Heart right ventricle (tissue), 16 donors: ENCODE results near the gene PLIN3. TPM values are rescaled to one million over a fixed set of nuclear protein-coding genes. Genes with fewer than 3 reads are reported as not detected.
"Not testable (repeated sequence)": the region's sequence is repeated elsewhere in the genome, so short reads cannot be mapped to it uniquely, and the experiment has no call there.

ENCODE experiments used
- ATAC-seq, 8 donors: fragments of 200-7000 bp; cut with Tn5 transposase; one replicate each; pipeline ENCODE4 v1.9.1; 2020; ENCODE audit warnings: mild to moderate bottlenecking in 8 of 8, moderate library complexity in 8 of 8, moderate number of reproducible peaks in 1 of 8
- DNase-seq, 2 donors: peaks; one replicate each; pipeline ENCODE4 v3.0.0-alpha.2; 2020
- H3K27ac ChIP-seq, 10 donors: fragments of 200-600 bp; sonication (generic) in 2 of 10; one replicate each; pipeline versions ENCODE4 v1.5.0 to v1.8.0; 2020 to 2022; ENCODE audit warnings: mild to moderate bottlenecking in 3 of 10
- H3K27me3 ChIP-seq, 7 donors: fragments of 200-600 bp; one replicate each; pipeline ENCODE4 v1.8.0; 2021 to 2022; ENCODE audit warnings: mild to moderate bottlenecking in 2 of 7
- H3K36me3 ChIP-seq, 9 donors: fragments of 200-600 bp; sonication (generic) in 1 of 9; one replicate each; pipeline versions ENCODE4 v1.5.0 to v1.8.0; 2020 to 2022; ENCODE audit warnings: mild to moderate bottlenecking in 2 of 9
- H3K4me1 ChIP-seq, 9 donors: fragments of 200-600 bp; sonication (generic) in 1 of 9; one replicate each; pipeline versions ENCODE4 v1.5.0 to v1.8.0; 2020 to 2022; ENCODE audit warnings: mild to moderate bottlenecking in 4 of 9
- H3K4me3 ChIP-seq, 10 donors: fragments of 200-600 bp; sonication (generic) in 2 of 10; one replicate each; pipeline versions ENCODE4 v1.5.0 to v1.8.0; 2020 to 2022; ENCODE audit warnings: mild to moderate bottlenecking in 7 of 10, moderate library complexity in 2 of 10
- H3K9me3 ChIP-seq, 11 donors: fragments of 200-600 bp in 10 of 11; sonication (generic) in 2 of 11; one replicate each; pipeline versions ENCODE4 v1.5.0 to v1.8.0; 2013 to 2022; ENCODE audit warnings: mild to moderate bottlenecking in 2 of 11, control low read depth in 1 of 11, moderate library complexity in 1 of 11
- WGBS, 2 donors: extraction: QIAGEN DNeasy Blood & Tissue Kit; methylation state at CpG; one replicate each; pipeline ENCODE4 v1.1.7; 2013; ENCODE audit warnings: inconsistent platforms in 1 of 2; 5-methylcytosine and 5-hydroxymethylcytosine counted together
- intact Hi-C, 10 donors: fragments of 100-400 bp; cut with DNase I; formaldehyde crosslinking; loops; one replicate each; pipeline versions ENCODE4 v1.11.1 to v1.14.2; 2022
- polyA plus RNA-seq, 2 donors: library from polyadenylated mRNA; stranded (reverse); fragments of 200-250 nt; gene quantifications; one replicate each; pipeline ENCODE4 v1.2.3, GENCODE V29; 2013
- total RNA-seq, 10 donors: library from RNA; stranded (reverse); fragmentation: NEBNext Ultra II Directional in 3 of 10; extraction: Animal tissue kit (Norgen Biotek cat#: 25700) in 3 of 10; gene quantifications; one replicate each; pipeline versions ENCODE4 v1.2.1 to v1.2.4, GENCODE V29; 2021 to 2023
- TF ChIP-seq, protein P1 (sequence below), 9 donors: fragments of 200-600 bp; sonication (generic) in 2 of 9; IDR thresholded peaks; one replicate each; pipeline versions ENCODE4 v1.5.0 to v1.8.0; 2021 to 2022; ENCODE audit warnings: antibody characterized with exemption in 9 of 9, mild to moderate bottlenecking in 5 of 9, moderate library complexity in 1 of 9
- donor health status: Arrhythmogenic right ventricular cardiomyopathy.
- donor health status: ischemic (EF 13 %, LVEDD 7.1; RV severe dilation, severe dysfunction).
- donor health status: healthy with polysubstance abuse.
- donor health status: DM: no; HTN: yes; CAD: no.
- donor health status: DM: no; HTN: no; CAD: no.
- donor health status: ischemic (EF 25% LVEDD 6.9; RV normal size, moderate dysfunction).
- donor health status: ischemic (EF 25% LVEDD 5.7; RV mildly dilated, moderate dysfunction).
- donor health status: healthy.
- donor health status: DM: yes; HTN: yes; CAD: no.
- donor health status: Ischemic cardiomyopathy.
- donor health status: ischemic (EF 35%, LVEDD 5.7; RV mildly dilated, moderate dysfunction).
- donor health status: nonischemic (EF 11% LVEDD 7.7; RV severe dilation, severe dysfunction).
- donor health status: DM: yes; HTN: yes; CAD: no.
- donor health status: PGD.
- donor health status: ischemic (EF 29% LVEDD 5.4; RV normal size, mild dysfunction).
- donor health status: nonischemic (EF 23%, LVEDD 6.1; RV moderate dilation, normal function).

Gene PLIN3
- total and polyA plus RNA-seq, 12 donors: 7.2 to 52.9 (median 26.0) TPM

DNA sequence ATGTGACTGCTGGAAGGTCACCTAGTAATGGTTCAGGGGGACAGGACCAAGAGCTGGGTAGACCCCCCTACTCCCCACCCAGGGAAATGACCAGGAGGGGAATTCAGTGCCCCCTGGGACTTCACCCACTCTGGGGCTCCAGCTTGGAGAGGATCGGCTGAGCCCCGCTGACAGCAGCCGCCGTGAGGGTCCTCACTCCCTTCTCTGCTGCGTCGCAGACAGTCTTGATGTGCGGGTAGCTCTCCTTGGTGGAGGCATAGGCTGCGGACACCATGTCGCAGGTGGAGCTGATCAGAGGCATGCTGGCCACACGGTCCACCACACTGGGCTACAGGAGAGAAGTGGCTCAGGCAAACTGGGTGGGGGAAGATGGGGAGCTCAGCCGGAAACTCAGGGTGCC lies 7.8 kb downstream of the PLIN3 start:
- WGBS, 2 donors: 92 to 95% methylated on average over 11 of the region's 11 CpGs

GRCh38 chr19:4856468-4856867 lies 11.0 kb downstream of the PLIN3 start:
- H3K9me3 ChIP-seq, intact Hi-C loops, H3K4me3 ChIP-seq, DNase-seq, H3K27ac ChIP-seq, ATAC-seq, H3K27me3 ChIP-seq, H3K4me1 ChIP-seq: not testable (repeated sequence)
- 88 to 89% methylated on average over 12 of the region's 12 CpGs for WGBS, 2 donors
- peaks cover 0 to 100% (median 20%) of the 10 kb centered on the region in 9 donors for H3K36me3 ChIP-seq

More for the DNA sequence above, 7.8 kb downstream of the PLIN3 start:
- intact Hi-C loops: loop anchor here in 1 of 10 donors (10.0 kb wide), 1 partner anchor 105 kb away; the partner anchor contains the start of gene KDM4B
- H3K27ac ChIP-seq: no peak overlapping the region
- H3K27me3 ChIP-seq: no peaks in the 10 kb centered on the region
- no peaks in the 10 kb centered on the region for H3K9me3 ChIP-seq
- no peak for ATAC-seq
- TF ChIP-seq, protein P1, sequence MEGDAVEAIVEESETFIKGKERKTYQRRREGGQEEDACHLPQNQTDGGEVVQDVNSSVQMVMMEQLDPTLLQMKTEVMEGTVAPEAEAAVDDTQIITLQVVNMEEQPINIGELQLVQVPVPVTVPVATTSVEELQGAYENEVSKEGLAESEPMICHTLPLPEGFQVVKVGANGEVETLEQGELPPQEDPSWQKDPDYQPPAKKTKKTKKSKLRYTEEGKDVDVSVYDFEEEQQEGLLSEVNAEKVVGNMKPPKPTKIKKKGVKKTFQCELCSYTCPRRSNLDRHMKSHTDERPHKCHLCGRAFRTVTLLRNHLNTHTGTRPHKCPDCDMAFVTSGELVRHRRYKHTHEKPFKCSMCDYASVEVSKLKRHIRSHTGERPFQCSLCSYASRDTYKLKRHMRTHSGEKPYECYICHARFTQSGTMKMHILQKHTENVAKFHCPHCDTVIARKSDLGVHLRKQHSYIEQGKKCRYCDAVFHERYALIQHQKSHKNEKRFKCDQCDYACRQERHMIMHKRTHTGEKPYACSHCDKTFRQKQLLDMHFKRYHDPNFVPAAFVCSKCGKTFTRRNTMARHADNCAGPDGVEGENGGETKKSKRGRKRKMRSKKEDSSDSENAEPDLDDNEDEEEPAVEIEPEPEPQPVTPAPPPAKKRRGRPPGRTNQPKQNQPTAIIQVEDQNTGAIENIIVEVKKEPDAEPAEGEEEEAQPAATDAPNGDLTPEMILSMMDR (IDR thresholded peaks at IDR 0.05): no peak
- H3K36me3 ChIP-seq: peaks cover 0 to 87% (median 16%) of the 10 kb centered on the region in 9 donors
- H3K4me3 ChIP-seq: no peak overlapping the region
- DNase-seq: no peak
- H3K4me1 ChIP-seq: peaks cover 0 to 3% (median 0%) of the 10 kb centered on the region in 9 donors

DNA sequence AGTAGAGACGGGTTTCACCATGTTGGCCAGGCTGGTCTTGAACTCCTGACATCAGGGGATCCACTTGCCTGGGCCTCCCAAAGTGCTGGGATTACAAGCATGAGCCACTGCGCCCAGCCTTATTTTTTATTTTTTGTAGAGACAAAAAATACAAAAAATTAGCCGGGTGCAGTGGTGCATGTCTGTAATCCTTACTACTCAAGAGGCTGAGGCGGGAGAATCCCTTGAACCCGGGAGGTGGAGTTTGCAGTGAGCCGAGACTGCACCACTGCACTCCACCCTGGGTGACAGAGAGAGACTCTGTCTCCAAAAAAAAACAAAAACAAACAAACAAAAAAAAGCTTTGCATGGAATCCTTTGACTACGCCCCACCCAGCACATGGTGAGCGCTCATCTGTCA lies 14.0 kb downstream of the PLIN3 start:
- intact Hi-C loops: loop anchor here in 2 of 10 donors (2.0 to 5.0 kb wide), 2 partner anchors 43 to 46 kb away; no protein-coding TSS in a partner anchor
- not testable (repeated sequence) for H3K9me3 ChIP-seq, H3K4me1 ChIP-seq, H3K4me3 ChIP-seq, H3K27ac ChIP-seq, ATAC-seq, H3K27me3 ChIP-seq, DNase-seq
- WGBS, 2 donors: 88 to 92% methylated on average over 8 of the region's 8 CpGs
- peaks cover 0 to 100% (median 8%) of the 10 kb centered on the region in 9 donors for H3K36me3 ChIP-seq

- no peaks in the 10 kb centered on the region for H3K27me3 ChIP-seq
- DNase-seq (no peak), ATAC-seq (peak in 2 of 8 donors; percentile 7 to 24)
- WGBS, 2 donors: 91 to 94% methylated on average over 6 of the region's 6 CpGs
- H3K4me1 ChIP-seq: peaks cover 0 to 3% (median 0%) of the 10 kb centered on the region in 9 donors
- intact Hi-C loops: loop anchor here in 2 of 10 donors (2.0 to 5.0 kb wide), 2 partner anchors 42 to 45 kb away; no protein-coding TSS in a partner anchor
- no peaks in the 10 kb centered on the region for H3K9me3 ChIP-seq
- no peak overlapping the region for H3K27ac ChIP-seq
- TF ChIP-seq, protein P1 (IDR thresholded peaks at IDR 0.05): no peak
- peaks cover 0 to 100% (median 8%) of the 10 kb centered on the region in 9 donors for H3K36me3 ChIP-seq
- H3K4me3 ChIP-seq: no peak overlapping the region
Measured at GRCh38 chr19:4852484-4852883, 15.0 kb downstream of the PLIN3 start.

DNA sequence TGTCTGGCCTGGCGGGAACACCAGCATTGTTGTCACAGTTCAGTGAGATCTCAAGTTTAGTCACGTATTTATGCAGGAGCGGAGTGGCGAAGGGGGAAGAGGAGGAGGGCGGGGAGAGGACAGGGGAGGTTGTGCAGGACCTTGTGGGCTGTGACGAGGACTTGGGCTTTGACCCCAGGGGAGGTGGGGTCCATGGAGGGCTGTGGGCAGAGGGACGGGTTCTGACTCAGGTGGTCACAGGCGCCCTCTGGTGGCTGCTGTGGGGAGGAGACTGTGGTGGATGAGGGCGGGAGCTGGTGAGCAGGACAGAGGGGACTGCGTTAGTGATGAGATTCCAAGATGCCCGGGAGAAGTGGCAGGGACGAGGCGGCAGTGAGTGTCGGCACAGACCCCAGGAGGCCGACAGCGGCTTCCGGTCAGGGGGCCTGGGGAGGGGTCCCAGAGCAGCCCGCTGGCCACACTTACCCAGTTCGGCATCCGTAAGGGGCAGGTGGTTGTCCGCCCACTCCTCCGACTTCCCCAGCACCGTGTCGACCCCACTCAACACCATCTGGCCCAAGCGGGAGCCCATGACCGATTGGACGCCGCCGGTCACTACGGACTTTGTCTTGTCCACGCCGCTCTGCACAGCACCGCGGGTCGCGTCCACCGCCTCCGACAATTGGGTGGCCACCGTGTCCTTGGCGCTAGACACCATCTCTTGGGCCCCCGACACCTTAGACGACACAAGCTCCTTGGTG lies 15.7 kb downstream of the PLIN3 start:
- peak; percentile 70 to 81 for DNase-seq
- H3K27me3 ChIP-seq: no peaks in the 10 kb centered on the region
- no peaks in the 10 kb centered on the region for H3K9me3 ChIP-seq
- H3K36me3 ChIP-seq: peaks cover 0 to 100% (median 8%) of the 10 kb centered on the region in 9 donors
- intact Hi-C loops: loop anchor here (1.0 to 5.0 kb wide), 5 partner anchors 40 to 44 kb away; no protein-coding TSS in a partner anchor
- ATAC-seq: peak; percentile 66 to 91 (median 80)
- TF ChIP-seq, protein P1 (IDR thresholded peaks at IDR 0.05): peak; percentile 75 to 93 (median 86)
- H3K4me1 ChIP-seq: peaks cover 0 to 3% (median 0%) of the 10 kb centered on the region in 9 donors
- H3K27ac ChIP-seq: no peak overlapping the region
- 77 to 79% methylated on average over 42 of the region's 42 CpGs for WGBS, 2 donors
- no peak overlapping the region for H3K4me3 ChIP-seq
